HepG2 (cell line): ENCODE results near the gene GLB1L. TPM values are rescaled to one million over a fixed set of nuclear protein-coding genes. Genes with fewer than 3 reads are reported as not detected.

Experiments used
- ARHGAP35 ChIP-seq: sonication (generic); formaldehyde crosslinking; IDR thresholded peaks from 2 replicates; pipeline ENCODE4 v1.9.0; 2022; ENCODE audit warnings: mild to moderate bottlenecking, inconsistent platforms, moderate library complexity, missing genetic modification reagents, borderline replicate concordance
- BHLHE40 ChIP-seq: IDR thresholded peaks from 2 replicates; pipeline ENCODE4 v1.6.1; 2011; ENCODE audit warnings: low read length, improper control_type of control experiment
- BRD4 ChIP-seq: sonication (generic); formaldehyde crosslinking; IDR thresholded peaks from 2 replicates; pipeline ENCODE4 v1.4.0; 2020; ENCODE audit warnings: missing genetic modification reagents
- ELF3 ChIP-seq: IDR thresholded peaks from 2 replicates; pipeline ENCODE4 v1.6.1; 2016; ENCODE audit warnings: missing genetic modification reagents, missing compliant biosample characterization
- GABPB1 ChIP-seq: IDR thresholded peaks from 2 replicates; pipeline ENCODE4 v1.6.1; 2016; ENCODE audit warnings: mild to moderate bottlenecking, missing genetic modification reagents, moderate library complexity, missing compliant biosample characterization
- HES4 ChIP-seq: sonication (generic); formaldehyde crosslinking; IDR thresholded peaks from 2 replicates; pipeline ENCODE4 v1.9.0; 2021; ENCODE audit warnings: mild to moderate bottlenecking, missing genetic modification reagents, borderline replicate concordance
- NPAS2 ChIP-seq: sonication (generic); formaldehyde crosslinking; IDR thresholded peaks from 2 replicates; pipeline ENCODE4 v1.8.0; 2022; ENCODE audit warnings: mild to moderate bottlenecking, missing genetic modification reagents, borderline replicate concordance
- NR2F1 ChIP-seq, 2 experiments: fragments of 450-650 bp in 1 of 2; formaldehyde crosslinking in 1 of 2; IDR thresholded peaks; 2 replicates each; pipeline versions ENCODE4 v1.5.0 to v1.6.1; 2016 to 2020; ENCODE audit warnings: mild to moderate bottlenecking in 1 of 2, missing compliant biosample characterization in 1 of 2, missing genetic modification reagents in 1 of 2, moderate library complexity in 1 of 2
- RARA ChIP-seq: IDR thresholded peaks from 2 replicates; pipeline ENCODE4 v1.6.1; 2016; ENCODE audit warnings: missing genetic modification reagents, missing compliant biosample characterization
- SIX4 ChIP-seq: sonication (generic); formaldehyde crosslinking; IDR thresholded peaks from 2 replicates; pipeline ENCODE4 v1.4.0; 2020; ENCODE audit warnings: missing genetic modification reagents
- TARDBP ChIP-seq: sonication (generic); formaldehyde crosslinking; IDR thresholded peaks from 2 replicates; pipeline ENCODE4 v1.8.0; 2022; ENCODE audit warnings: mild to moderate bottlenecking, missing genetic modification reagents
- ZBTB39 ChIP-seq: sonication (generic); formaldehyde crosslinking; IDR thresholded peaks from 2 replicates; pipeline ENCODE4 v1.5.0; 2020; ENCODE audit warnings: missing genetic modification reagents
- ZNF343 ChIP-seq: sonication (generic); formaldehyde crosslinking; IDR thresholded peaks from 2 replicates; pipeline ENCODE4 v1.4.0; 2020; ENCODE audit warnings: mild to moderate bottlenecking, missing genetic modification reagents
- ZNF552 ChIP-seq: sonication (generic); formaldehyde crosslinking; IDR thresholded peaks from 2 replicates; pipeline ENCODE4 v1.9.0; 2022; ENCODE audit warnings: missing genetic modification reagents, mild to moderate bottlenecking, borderline replicate concordance
- ZNF615 ChIP-seq: sonication (generic); formaldehyde crosslinking; IDR thresholded peaks from 2 replicates; pipeline ENCODE4 v1.5.0; 2020; ENCODE audit warnings: mild to moderate bottlenecking, missing genetic modification reagents, borderline replicate concordance
- polyA plus RNA-seq, 8 experiments: library from polyadenylated mRNA; depleted of rRNA in 3 of 8; stranded (reverse) in 7 of 8; unstranded in 1 of 8; fragments of >200 nt; fragmentation: Illumina TruSeq in 4 of 8; extraction: Trizol in 4 of 8; gene quantifications; 2 replicates each; pipeline versions ENCODE4 v1.2.1 to v1.2.3, GENCODE V29; 2011 to 2016; ENCODE audit warnings: low read depth in 4 of 8, missing spikeins in 1 of 8, mixed read lengths in 1 of 8; ENCODE audit not compliant: insufficient read depth in 1 of 8
- total RNA-seq, 5 experiments: library from RNA; depleted of rRNA; stranded (reverse); fragments of >200 nt; fragmentation: Illumina TruSeq; extraction: Trizol; gene quantifications; 2 replicates each; pipeline ENCODE4 v1.2.3, GENCODE V29; 2016; ENCODE audit warnings: low read depth in 1 of 5
- TF ChIP-seq, protein P1 (sequence below): sonication (generic); formaldehyde crosslinking; IDR thresholded peaks from 2 replicates; pipeline ENCODE4 v1.5.0; 2020; ENCODE audit warnings: mild to moderate bottlenecking, missing genetic modification reagents
- TF ChIP-seq, protein P2 (sequence below): sonication (generic); formaldehyde crosslinking; IDR thresholded peaks from 2 replicates; pipeline ENCODE4 v1.5.0; 2020; ENCODE audit warnings: mild to moderate bottlenecking, missing genetic modification reagents, borderline replicate concordance
- TF ChIP-seq, protein P3 (sequence below): sonication (generic); formaldehyde crosslinking; IDR thresholded peaks from 2 replicates; pipeline ENCODE4 v1.8.1; 2023; ENCODE audit warnings: missing genetic modification reagents, inconsistent platforms, borderline replicate concordance

The GLB1L gene
- total and polyA plus RNA-seq, 2 of the 13 experiments (the other 11 are each of a cell fraction or from before 2014, with no cell fraction given) = 6.8 to 7.3 TPM

GRCh38 chr2:219207134-219207883 is 37.9 kb downstream of the GLB1L start (continued):
- TF ChIP-seq NR2F1 (CRISPR knock-in tag; IDR thresholded peaks at IDR 0.05) (0 out of 4 replicates have a peak, but pooled peaks of 1 of the 2 experiments have one; percentile 34), ZNF552 (CRISPR knock-in tag) (no peak), ZNF615 (CRISPR knock-in tag) (0 out of 2 replicates have a peak, but pooled peaks have one; percentile 7), ELF3 (0 out of 2 replicates have a peak, but pooled peaks have one; percentile 5), ARHGAP35 (no peak), TARDBP (CRISPR knock-in tag) (no peak), HES4 (0 out of 2 replicates have a peak, but pooled peaks have one; percentile 57), BHLHE40 (no peak), ZNF343 (peak; percentile 15; the same call in 1 of the 2 replicates), RARA (CRISPR knock-in tag) (peak; percentile 35; the same call in 1 of the 2 replicates), SIX4 (CRISPR knock-in tag) (no peak), ZBTB39 (CRISPR knock-in tag) (0 out of 2 replicates have a peak, but pooled peaks have one; percentile 24), NPAS2 (CRISPR knock-in tag) (no peak), BRD4 (no peak), GABPB1 (CRISPR knock-in tag) (no peak; the same call in 1 of the 2 replicates)
- TF ChIP-seq, protein P1, sequence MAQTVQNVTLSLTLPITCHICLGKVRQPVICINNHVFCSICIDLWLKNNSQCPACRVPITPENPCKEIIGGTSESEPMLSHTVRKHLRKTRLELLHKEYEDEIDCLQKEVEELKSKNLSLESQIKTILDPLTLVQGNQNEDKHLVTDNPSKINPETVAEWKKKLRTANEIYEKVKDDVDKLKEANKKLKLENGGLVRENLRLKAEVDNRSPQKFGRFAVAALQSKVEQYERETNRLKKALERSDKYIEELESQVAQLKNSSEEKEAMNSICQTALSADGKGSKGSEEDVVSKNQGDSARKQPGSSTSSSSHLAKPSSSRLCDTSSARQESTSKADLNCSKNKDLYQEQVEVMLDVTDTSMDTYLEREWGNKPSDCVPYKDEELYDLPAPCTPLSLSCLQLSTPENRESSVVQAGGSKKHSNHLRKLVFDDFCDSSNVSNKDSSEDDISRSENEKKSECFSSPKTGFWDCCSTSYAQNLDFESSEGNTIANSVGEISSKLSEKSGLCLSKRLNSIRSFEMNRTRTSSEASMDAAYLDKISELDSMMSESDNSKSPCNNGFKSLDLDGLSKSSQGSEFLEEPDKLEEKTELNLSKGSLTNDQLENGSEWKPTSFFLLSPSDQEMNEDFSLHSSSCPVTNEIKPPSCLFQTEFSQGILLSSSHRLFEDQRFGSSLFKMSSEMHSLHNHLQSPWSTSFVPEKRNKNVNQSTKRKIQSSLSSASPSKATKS (CRISPR knock-in tag) = no peak
- TF ChIP-seq, protein P2, sequence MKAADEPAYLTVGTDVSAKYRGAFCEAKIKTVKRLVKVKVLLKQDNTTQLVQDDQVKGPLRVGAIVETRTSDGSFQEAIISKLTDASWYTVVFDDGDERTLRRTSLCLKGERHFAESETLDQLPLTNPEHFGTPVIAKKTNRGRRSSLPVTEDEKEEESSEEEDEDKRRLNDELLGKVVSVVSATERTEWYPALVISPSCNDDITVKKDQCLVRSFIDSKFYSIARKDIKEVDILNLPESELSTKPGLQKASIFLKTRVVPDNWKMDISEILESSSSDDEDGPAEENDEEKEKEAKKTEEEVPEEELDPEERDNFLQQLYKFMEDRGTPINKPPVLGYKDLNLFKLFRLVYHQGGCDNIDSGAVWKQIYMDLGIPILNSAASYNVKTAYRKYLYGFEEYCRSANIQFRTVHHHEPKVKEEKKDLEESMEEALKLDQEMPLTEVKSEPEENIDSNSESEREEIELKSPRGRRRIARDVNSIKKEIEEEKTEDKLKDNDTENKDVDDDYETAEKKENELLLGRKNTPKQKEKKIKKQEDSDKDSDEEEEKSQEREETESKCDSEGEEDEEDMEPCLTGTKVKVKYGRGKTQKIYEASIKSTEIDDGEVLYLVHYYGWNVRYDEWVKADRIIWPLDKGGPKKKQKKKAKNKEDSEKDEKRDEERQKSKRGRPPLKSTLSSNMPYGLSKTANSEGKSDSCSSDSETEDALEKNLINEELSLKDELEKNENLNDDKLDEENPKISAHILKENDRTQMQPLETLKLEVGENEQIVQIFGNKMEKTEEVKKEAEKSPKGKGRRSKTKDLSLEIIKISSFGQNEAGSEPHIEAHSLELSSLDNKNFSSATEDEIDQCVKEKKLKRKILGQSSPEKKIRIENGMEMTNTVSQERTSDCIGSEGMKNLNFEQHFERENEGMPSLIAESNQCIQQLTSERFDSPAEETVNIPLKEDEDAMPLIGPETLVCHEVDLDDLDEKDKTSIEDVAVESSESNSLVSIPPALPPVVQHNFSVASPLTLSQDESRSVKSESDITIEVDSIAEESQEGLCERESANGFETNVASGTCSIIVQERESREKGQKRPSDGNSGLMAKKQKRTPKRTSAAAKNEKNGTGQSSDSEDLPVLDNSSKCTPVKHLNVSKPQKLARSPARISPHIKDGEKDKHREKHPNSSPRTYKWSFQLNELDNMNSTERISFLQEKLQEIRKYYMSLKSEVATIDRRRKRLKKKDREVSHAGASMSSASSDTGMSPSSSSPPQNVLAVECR = no peak; the same call in 1 of the 2 replicates
- TF ChIP-seq, protein P3, sequence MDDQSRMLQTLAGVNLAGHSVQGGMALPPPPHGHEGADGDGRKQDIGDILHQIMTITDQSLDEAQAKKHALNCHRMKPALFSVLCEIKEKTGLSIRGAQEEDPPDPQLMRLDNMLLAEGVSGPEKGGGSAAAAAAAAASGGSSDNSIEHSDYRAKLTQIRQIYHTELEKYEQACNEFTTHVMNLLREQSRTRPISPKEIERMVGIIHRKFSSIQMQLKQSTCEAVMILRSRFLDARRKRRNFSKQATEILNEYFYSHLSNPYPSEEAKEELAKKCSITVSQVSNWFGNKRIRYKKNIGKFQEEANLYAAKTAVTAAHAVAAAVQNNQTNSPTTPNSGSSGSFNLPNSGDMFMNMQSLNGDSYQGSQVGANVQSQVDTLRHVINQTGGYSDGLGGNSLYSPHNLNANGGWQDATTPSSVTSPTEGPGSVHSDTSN = no peak
